ENCODE data around the gene MYO18B.

DNA sequence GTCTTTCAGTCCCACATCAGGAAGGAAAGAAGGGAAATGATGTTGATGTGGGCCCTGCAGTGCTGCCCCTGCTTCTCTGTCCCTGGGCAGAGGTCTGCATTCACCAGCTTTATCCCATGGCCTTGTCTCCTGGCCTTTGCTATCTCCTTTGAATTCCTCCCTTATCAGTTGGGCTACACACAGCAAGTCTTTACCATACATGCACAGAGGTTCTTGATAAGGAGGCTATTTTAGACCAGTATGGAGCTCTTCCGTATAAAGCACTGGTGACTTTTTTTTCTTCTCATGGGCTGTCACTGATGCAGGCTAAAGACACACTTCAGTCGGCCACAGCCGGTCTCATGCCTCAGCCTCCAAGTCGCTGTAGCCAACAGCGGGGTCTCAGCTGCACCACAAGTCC lies 20.2 kb downstream of the MYO18B start:
- TF ChIP-seq POLR2A (IDR thresholded peaks at IDR 0.05; ENCODE audit: low read depth, low read length): no peak
- TF ChIP-seq TAF1 (IDR thresholded peaks at IDR 0.05; ENCODE audit: low read depth, low read length): no peak
- TF ChIP-seq POLR2AphosphoS5 (IDR thresholded peaks at IDR 0.05; ENCODE audit: low read depth, low read length): no peak
- TF ChIP-seq POU2F2 (IDR thresholded peaks at IDR 0.05; ENCODE audit: low read depth, low read length): no peak
- no peak for TF ChIP-seq PAX5 (IDR thresholded peaks at IDR 0.05; ENCODE audit: insufficient read depth, low read length, severe bottlenecking)
- no peak for TF ChIP-seq SPI1 (IDR thresholded peaks at IDR 0.05; ENCODE audit: low read depth, low read length)
